Skin of body (tissue), 2 donors: Measurements from ENCODE around the gene HECW1. TPM values are rescaled to one million over a fixed set of nuclear protein-coding genes. Genes with fewer than 3 reads are reported as not detected.
A peak's percentile ranks its signal among the peaks of the same experiment; 100 is the strongest.

Source experiments
- DNase-seq: peaks from one replicate; lab custom pipeline; 2025; lab: John Stamatoyannopoulos, UW
- total RNA-seq: library from RNA; depleted of rRNA; stranded (reverse); fragments of >200 nt; gene quantifications from one replicate; pipeline ENCODE4 v1.2.3, GENCODE V29; 2014

Gene HECW1
- total RNA-seq, 1 donor from 2014 or later = 1.8 TPM

GRCh38 chr7:43142703-43143102 is 30.3 kb downstream of the HECW1 start:
- DNase-seq = no peak

- DNase-seq = no peak
These were observed 31.6 kb downstream of the HECW1 start for GRCh38 chr7:43143918-43144589.

- no peak for DNase-seq
These were observed 35.8 kb downstream of the HECW1 start for GRCh38 chr7:43148161-43148731.

GRCh38 chr7:43151076-43151475 is 38.6 kb downstream of the HECW1 start:
- DNase-seq = no peak

GRCh38 chr7:43152696-43153095 is 40.2 kb downstream of the HECW1 start:
- no peak for DNase-seq

- DNase-seq = no peak
These were observed 43.2 kb downstream of the HECW1 start for GRCh38 chr7:43155636-43156035.

GRCh38 chr7:43163885-43164284 is 51.4 kb downstream of the HECW1 start:
- DNase-seq = no peak

- DNase-seq = peak; percentile 25
These were observed 52.3 kb downstream of the HECW1 start for GRCh38 chr7:43164757-43165156.

GRCh38 chr7:43166686-43167085 is 54.2 kb downstream of the HECW1 start:
- no peak for DNase-seq

- no peak for DNase-seq
These were observed 56.6 kb downstream of the HECW1 start for GRCh38 chr7:43169076-43169475.

- DNase-seq = no peak
These were observed 58.1 kb downstream of the HECW1 start for GRCh38 chr7:43170571-43170970.

- DNase-seq = no peak
These were observed 63.2 kb downstream of the HECW1 start for GRCh38 chr7:43175570-43176200.

- DNase-seq = no peak
These were observed 66.9 kb downstream of the HECW1 start for GRCh38 chr7:43179393-43179792.

GRCh38 chr7:43192806-43193460 is 80.5 kb downstream of the HECW1 start:
- DNase-seq = no peak

- DNase-seq = no peak
These were observed 81.4 kb downstream of the HECW1 start for GRCh38 chr7:43193893-43194292.

GRCh38 chr7:43195256-43195655 is 82.8 kb downstream of the HECW1 start:
- no peak for DNase-seq

GRCh38 chr7:43195768-43196167 is 83.3 kb downstream of the HECW1 start:
- no peak for DNase-seq

- no peak for DNase-seq
These were observed 83.9 kb downstream of the HECW1 start for GRCh38 chr7:43196379-43196778.

GRCh38 chr7:43198016-43198415 is 85.6 kb downstream of the HECW1 start:
- DNase-seq = no peak

GRCh38 chr7:43198599-43199090 is 86.2 kb downstream of the HECW1 start:
- DNase-seq = no peak

GRCh38 chr7:43199371-43200160 is 87.1 kb downstream of the HECW1 start:
- DNase-seq = no peak
